Activated CD8-positive, alpha-beta memory T cell treated with anti-CD3 and anti-CD28 coated beads, Interleukin-2, amount 50 U/mL, for 1 hour (primary cell): Measurements from ENCODE around the gene FGD6.
"Not testable (repeated sequence)": the region's sequence is repeated elsewhere in the genome, so short reads cannot be mapped to it uniquely, and the experiment has no call there.

Experiments
- DNase-seq: peaks from one replicate; pipeline ENCODE4 v3.0.0-alpha.2; 2020; ENCODE audit errors: extremely low read depth

Gene FGD6

DNA sequence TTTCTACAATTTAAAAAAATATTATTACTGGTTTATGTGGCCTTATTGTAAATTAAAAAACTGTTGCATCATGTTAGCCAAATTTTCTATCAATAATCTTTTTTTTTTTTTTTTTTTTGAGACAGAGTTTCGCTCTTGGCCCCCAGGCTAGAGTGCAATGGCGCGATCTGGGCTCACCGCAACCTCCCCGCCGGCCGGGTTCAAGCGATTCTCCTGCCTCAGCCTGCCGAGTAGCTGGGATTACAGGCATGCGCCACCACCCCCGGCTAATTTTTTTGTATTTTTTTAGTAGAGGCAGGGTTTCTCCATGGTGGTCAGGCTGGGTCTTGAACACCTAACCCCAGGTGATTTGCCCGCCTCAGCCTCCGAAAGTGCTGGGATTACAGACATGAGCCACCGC is 16.9 kb upstream of the FGD6 start:
- DNase-seq, result not testable (repeated sequence)

GRCh38 chr12:95231190-95231589 is 13.9 kb upstream of the FGD6 start:
- DNase-seq, result no peak

DNA sequence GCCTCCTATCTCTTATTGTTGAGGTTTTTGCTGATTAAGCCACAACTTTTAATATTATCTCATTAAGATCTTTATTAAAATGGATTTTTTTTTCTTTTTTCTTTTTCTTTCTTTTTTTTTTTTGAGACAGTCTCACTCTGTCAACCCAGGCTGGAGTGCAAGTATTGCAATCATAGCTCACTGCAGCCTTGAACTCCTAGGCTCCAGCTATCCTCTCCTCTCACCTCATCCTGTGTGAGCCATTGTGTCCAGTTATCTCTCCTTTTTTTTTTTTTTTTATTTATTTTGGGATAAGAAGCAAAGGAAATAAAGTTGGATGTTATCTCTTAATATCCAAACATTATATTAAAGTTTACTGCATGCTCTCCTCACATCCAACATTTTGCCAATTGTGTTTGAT is 13.0 kb upstream of the FGD6 start:
- DNase-seq, result no peak

DNA sequence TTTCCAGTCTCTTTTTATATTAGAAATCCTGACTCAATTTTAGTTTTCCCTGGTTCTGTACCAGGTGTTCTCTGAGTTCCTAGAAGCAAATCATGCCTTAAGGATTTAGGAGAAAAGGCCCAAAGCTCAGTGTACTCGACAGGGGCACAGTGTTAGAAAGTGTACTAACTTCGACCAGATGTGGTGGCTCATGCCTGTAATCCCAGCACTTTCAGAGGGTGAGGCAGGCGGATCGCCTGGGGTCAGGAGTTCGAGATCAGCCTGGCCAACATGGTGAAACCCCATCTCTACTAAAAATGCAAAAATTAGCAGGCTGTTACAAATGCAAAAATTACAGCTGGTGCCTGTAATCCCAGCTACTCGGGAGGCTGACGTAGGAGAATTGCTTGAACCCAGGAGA is 12.4 kb upstream of the FGD6 start:
- no peak for DNase-seq

- DNase-seq, result no peak
Measured at GRCh38 chr12:95228617-95229016, 11.3 kb upstream of the FGD6 start.

GRCh38 chr12:95227818-95228356 is 10.6 kb upstream of the FGD6 start:
- DNase-seq, result no peak

GRCh38 chr12:95225645-95226212 is 8.5 kb upstream of the FGD6 start:
- DNase-seq, result no peak

DNA sequence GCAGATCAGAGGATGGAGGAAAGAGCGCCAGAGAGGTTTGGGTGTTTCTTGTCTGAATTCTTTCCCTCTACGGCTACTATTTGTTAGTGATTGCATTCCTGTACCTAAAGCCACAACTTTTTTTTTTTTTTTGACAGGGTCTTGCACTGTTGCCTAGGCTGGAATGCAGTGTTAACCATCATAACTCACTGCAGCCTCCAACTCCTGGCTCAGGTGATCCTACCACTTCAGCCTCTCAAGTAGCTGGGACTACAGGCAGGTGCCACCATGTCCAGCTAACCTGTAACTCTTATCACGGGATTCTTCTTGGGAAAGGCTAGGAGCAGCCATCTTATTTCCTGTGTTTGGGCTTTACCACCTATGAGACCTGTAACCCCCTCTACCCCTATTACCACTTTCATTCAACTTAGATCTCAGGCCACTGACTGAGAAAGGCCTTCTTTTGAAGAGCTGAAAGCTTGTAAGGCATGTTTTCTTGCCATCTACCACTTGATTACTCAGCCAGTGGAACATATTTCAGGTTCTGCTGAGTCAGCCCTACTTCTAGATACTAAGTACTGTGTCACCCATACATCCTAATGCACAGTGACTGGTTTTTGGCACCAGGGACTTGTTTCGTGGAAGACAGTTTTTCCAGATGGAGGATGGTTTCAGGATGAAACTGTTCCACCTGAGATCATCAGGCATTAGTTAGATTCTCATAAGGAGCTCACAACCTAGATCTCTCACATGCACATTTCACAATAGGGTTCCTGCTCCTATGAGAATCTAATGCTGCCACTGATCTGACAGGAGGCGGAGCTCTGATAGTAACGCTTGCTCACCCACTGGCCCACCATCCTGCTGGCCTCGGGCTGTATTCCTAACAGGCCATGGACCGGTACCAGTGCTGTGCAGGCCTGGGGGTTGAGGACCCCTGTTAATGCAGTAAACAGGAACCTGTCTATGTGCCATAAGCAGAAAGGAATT is 7.2 kb upstream of the FGD6 start:
- no peak for DNase-seq

DNA sequence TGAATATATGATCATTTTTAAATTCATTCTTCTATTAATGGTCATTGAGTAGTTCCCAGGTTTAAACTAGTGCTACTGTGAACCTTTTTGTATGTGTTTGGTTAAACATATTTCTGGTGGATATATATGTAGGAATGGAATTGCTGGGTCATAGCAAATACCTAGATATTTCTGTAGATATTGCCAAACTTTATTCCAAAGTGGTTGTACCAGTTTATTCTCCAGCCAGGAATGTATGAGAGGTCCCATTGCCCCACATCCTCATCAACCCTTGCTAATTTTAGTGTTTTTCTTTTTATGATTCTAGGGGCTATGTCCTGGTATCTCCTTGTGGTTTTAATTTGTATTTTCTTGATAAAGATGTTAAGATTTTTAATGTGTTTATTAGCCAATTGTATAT is 3.5 kb upstream of the FGD6 start:
- no peak for DNase-seq

- no peak for DNase-seq
Measured at GRCh38 chr12:95220190-95220589, 2.9 kb upstream of the FGD6 start.

- no peak for DNase-seq
Measured at GRCh38 chr12:95218150-95219133, 1.2 kb upstream of the FGD6 start.

DNA sequence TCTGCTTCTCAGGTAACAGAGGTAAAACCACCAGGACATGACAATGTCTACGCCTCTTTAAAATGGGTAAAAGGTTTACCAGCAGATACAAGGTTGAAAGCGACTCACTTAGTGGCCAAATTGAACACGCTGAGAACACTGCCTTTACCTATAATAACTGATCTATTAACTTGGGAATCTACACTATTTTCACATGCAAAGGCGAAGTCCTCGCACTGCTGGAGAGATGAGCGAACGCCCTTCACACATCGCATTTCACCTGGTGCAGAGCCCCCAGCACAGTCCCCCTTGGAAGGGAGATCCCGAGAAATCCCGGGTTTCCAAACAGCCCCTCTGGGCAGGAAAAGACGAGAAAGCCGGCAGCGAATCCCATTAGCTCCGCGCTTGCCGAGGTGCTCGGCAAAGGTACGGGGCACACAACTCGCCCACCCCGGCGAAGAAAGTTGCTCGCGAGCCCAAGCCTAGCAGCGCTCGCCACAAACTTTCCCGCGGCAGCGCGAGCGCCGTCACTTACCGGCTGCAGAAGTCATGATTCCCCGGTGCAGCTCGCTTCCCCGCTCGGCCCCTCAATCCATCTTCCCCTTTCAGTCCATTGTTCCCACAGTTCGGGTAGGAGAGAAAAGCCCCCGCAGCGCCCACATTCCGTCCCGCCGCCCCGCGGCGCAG is 423 bp downstream of the FGD6 start:
- no peak for DNase-seq

- DNase-seq, result no peak
Measured at GRCh38 chr12:95215949-95216348, 1.3 kb downstream of the FGD6 start.

GRCh38 chr12:95214466-95214865 is 2.8 kb downstream of the FGD6 start:
- no peak for DNase-seq

DNA sequence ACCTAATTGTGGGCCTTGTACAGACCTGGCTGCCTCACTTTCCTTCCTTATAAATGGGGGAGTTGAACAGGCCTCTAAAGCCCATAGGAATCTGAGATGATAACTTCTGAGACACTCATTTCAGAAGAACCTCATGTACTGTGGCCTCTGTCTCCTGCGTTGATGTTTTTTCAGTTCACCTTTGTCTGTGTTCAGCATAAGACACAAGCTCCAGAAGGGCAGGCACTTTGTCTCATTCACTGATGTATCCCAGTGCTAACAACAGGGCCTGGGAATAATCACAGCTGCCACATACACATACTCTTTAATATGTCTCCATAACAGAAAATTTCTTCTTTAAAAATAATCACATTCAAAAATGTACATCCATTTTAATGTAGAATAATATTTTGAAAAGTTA is 3.3 kb downstream of the FGD6 start:
- DNase-seq, result no peak

- DNase-seq, result no peak
Measured at GRCh38 chr12:95213119-95213518, 4.1 kb downstream of the FGD6 start.

- no peak for DNase-seq
Measured at GRCh38 chr12:95212586-95212985, 4.7 kb downstream of the FGD6 start.

DNA sequence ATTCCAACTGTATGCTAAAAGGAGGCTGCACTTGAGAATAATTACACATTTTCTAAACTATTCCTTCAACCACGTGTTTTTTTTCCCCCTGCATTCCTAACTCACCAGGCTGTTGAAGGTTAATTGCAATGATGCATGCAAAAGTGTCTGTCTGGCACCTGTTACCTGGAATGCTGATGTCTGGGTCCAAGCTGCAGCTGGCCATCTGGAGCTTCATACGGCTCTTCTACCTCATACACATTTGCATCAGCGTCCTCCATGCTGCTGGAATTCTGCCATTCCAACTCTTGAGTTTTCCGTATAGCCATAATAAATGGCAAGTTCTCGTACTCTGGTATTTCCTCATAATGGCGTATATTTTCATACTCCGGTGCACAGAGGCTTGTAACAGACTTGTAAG is 8.6 kb downstream of the FGD6 start:
- no peak for DNase-seq

DNA sequence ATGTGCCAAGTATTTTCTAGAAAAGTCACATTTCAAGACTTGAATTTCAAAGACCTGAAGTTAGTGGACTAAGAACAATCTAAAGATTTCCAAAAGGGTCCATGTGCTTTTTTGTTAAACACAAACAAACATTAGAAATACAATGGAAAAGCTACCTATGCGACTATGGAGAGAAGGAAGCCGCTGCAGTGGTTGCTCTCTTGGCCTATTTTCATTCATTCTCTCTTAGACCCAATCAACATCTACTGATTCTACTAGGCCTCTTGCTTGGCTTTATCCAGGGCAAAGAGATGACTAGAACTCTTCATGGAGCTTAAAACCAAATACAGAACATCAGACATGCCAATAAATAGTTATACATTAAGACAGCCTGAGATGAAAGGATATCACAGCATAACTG is 9.9 kb downstream of the FGD6 start:
- no peak for DNase-seq

GRCh38 chr12:95206916-95207315 is 10.4 kb downstream of the FGD6 start:
- DNase-seq, result no peak

- DNase-seq, result no peak
Measured at GRCh38 chr12:95205685-95206084, 11.6 kb downstream of the FGD6 start.
